Left colon (tissue), 2 donors: ENCODE measurements around the gene ATP6AP2. TPM values are rescaled to one million over a fixed set of nuclear protein-coding genes. Genes with fewer than 3 reads are reported as not detected.
"Not testable (repeated sequence)": the region's sequence is repeated elsewhere in the genome, so short reads cannot be mapped to it uniquely, and the experiment has no call there.

ENCODE experiments used
- ATAC-seq: fragments of 200-7000 bp; cut with Tn5 transposase; one replicate; pipeline ENCODE4 v1.9.1; 2020; ENCODE audit warnings: mild to moderate bottlenecking, moderate library complexity
- DNase-seq, 2 donors: peaks; one replicate each; pipeline ENCODE4 v3.0.0-alpha.2; 2020
- intact Hi-C, 2 donors: fragments of 100-400 bp; cut with DNase I in 1 of 2; cut with micrococcal nuclease in 1 of 2; formaldehyde crosslinking; loops; one replicate each; pipeline versions ENCODE4 v1.11.2 to v1.14.0; 2022; cut with DNase I, micrococcal nuclease
- long read RNA-seq: library from polyadenylated mRNA; unstranded; transcript quantifications from one replicate; pipeline ENCODE4 v2.0.0, GENCODE V29; 2021
- total RNA-seq, 2 donors: library from RNA; stranded (reverse); fragmentation: NEBNext Ultra II Directional; extraction: Animal tissue kit (Norgen Biotek cat#: 25700); gene quantifications; one replicate each; pipeline ENCODE4 v1.2.1, GENCODE V29; 2021
- donor health status: DM: no; HTN: no; CAD: no.
- donor health status: DM: yes; HTN: yes; CAD: no.

Gene ATP6AP2
- total RNA-seq = 10 to 100 TPM; 74.0 to 88.1 TPM
- long read RNA-seq, transcript ATP6AP2-217 (9 exons, 2,337 nt) = major isoform, 260 of 280 reads
- long read RNA-seq, partial matches to known transcripts = 7 of 280 reads
- long read RNA-seq, other reads (novel, unspliced or antisense) = 3 of 280 reads

- intact Hi-C loops = no loop called here
- ATAC-seq (peak; percentile 97), DNase-seq (peak; percentile 93 to 95)
Observed at GRCh38 chrX:40580537-40581335, at the start of gene ATP6AP2. ATP6AP2 (plus strand) TSS chrX:40580970; CDS start chrX:40581066, 96 bp downstream.

GRCh38 chrX:40531056-40531826 lies 49.5 kb upstream of the ATP6AP2 start:
- intact Hi-C loops = no loop called here
- DNase-seq (no peak), ATAC-seq (peak; percentile 59)

- no peak for ATAC-seq
- no peak for DNase-seq
- intact Hi-C loops = no loop called here
Observed at GRCh38 chrX:40537310-40537709, 43.5 kb upstream of the ATP6AP2 start.

DNA sequence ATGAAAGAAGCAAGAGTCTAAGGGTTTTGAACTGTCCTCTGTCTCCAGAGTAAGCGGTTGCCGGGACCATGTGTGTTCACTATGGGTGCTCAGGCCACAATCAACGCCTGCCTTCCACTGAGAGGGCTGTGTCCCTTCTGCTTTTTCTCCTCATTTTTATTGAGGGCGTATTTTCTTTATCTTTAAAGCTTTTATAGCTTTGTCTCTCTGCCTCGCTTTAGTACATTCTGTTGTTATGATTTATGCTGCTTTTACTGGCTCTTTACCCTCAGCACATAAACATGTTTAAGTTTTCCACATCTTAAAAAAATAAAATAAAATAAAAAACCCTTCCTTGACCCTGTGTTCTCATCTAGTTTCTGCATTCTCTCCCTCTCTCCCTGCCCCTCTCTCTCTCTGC lies 42.4 kb upstream of the ATP6AP2 start:
- ATAC-seq = peak; percentile 66
- no peak for DNase-seq

GRCh38 chrX:40539214-40540142 lies 41.3 kb upstream of the ATP6AP2 start:
- intact Hi-C loops = no loop called here
- ATAC-seq = peak; percentile 47
- DNase-seq = peak; percentile 31 to 38

More for the DNA sequence above, 42.4 kb upstream of the ATP6AP2 start:
- intact Hi-C loops = no loop called here

GRCh38 chrX:40542208-40542607 lies 38.6 kb upstream of the ATP6AP2 start:
- no peak for ATAC-seq
- intact Hi-C loops = no loop called here
- DNase-seq = no peak

- ATAC-seq = no peak
- intact Hi-C loops = no loop called here
- no peak for DNase-seq
Observed at GRCh38 chrX:40542972-40543371, 37.8 kb upstream of the ATP6AP2 start.

GRCh38 chrX:40543661-40544328 lies 37.0 kb upstream of the ATP6AP2 start:
- intact Hi-C loops = no loop called here
- peak; percentile 57 for ATAC-seq
- no peak for DNase-seq

- no peak for ATAC-seq
- DNase-seq = no peak
- intact Hi-C loops = no loop called here
Observed at GRCh38 chrX:40544343-40545266, 36.2 kb upstream of the ATP6AP2 start.

- ATAC-seq (no peak), DNase-seq (no peak)
- intact Hi-C loops = no loop called here
Observed at GRCh38 chrX:40546870-40547269, 33.9 kb upstream of the ATP6AP2 start.

DNA sequence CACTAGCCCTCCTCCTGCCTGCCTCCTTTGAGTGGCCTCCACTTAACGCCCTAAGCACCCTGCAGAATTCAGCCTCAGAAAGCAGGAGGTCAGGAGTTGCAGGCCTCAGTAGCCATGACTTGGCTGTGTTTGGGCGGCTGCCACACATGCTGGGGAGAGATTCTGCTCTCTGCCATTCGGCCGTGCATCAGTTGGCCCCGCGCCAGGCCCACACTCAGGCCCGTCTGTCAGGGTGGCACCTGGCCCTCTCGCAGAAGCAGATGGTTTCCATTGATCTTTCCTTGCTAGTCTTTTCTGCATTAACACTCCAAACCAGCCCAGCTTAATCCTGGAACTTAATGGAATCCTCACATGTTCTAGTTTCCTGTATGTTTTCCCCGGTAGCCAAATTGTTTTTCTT lies 30.7 kb upstream of the ATP6AP2 start:
- ATAC-seq (no peak), DNase-seq (no peak)
- intact Hi-C loops = no loop called here

DNA sequence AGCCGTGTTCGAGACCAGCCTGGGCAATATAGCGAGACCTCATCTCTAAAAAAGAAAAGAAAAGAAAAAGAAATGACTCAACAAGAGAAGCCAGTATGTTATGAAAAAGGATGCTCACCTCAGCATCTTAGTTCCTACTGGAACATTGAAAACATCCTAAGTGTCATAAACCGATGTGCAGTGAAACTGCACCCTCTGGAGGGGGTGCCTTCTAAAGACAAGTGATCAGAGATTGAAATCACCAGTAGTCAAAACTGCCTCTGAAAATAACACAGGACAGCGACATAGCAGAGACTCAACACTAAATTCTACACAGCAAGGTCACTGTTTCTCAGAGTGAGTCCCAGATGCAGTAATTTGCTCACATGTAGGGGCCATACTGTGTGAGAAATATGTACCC lies 28.0 kb upstream of the ATP6AP2 start:
- DNase-seq (no peak), ATAC-seq (no peak)
- intact Hi-C loops = no loop called here

GRCh38 chrX:40558590-40558989 lies 22.2 kb upstream of the ATP6AP2 start:
- no peak for DNase-seq
- intact Hi-C loops = no loop called here
- ATAC-seq = no peak

- intact Hi-C loops = no loop called here
- ATAC-seq (no peak), DNase-seq (no peak)
Observed at GRCh38 chrX:40563784-40564183, 17.0 kb upstream of the ATP6AP2 start.

- DNase-seq = no peak
- no peak for ATAC-seq
- intact Hi-C loops = no loop called here
Observed at GRCh38 chrX:40564447-40564846, 16.3 kb upstream of the ATP6AP2 start.

GRCh38 chrX:40570346-40571093 lies 10.2 kb upstream of the ATP6AP2 start:
- ATAC-seq (no peak), DNase-seq (no peak)
- intact Hi-C loops = no loop called here

GRCh38 chrX:40571164-40571563 lies 9.6 kb upstream of the ATP6AP2 start:
- DNase-seq, ATAC-seq, intact Hi-C loops: not testable (repeated sequence)
